ENCODE results near the gene DEFB114. TPM values are rescaled to one million over a fixed set of nuclear protein-coding genes. Genes with fewer than 3 reads are reported as not detected.

Gene DEFB114
- total RNA-seq, 1 donor from 2014 or later, result not detected

- DNase-seq (ENCODE audit: low read depth), result peak; percentile 2
- H3K4me3 ChIP-seq (ENCODE audit: low read depth, low read length), result no peak overlapping the region
- TF ChIP-seq, protein P1, sequence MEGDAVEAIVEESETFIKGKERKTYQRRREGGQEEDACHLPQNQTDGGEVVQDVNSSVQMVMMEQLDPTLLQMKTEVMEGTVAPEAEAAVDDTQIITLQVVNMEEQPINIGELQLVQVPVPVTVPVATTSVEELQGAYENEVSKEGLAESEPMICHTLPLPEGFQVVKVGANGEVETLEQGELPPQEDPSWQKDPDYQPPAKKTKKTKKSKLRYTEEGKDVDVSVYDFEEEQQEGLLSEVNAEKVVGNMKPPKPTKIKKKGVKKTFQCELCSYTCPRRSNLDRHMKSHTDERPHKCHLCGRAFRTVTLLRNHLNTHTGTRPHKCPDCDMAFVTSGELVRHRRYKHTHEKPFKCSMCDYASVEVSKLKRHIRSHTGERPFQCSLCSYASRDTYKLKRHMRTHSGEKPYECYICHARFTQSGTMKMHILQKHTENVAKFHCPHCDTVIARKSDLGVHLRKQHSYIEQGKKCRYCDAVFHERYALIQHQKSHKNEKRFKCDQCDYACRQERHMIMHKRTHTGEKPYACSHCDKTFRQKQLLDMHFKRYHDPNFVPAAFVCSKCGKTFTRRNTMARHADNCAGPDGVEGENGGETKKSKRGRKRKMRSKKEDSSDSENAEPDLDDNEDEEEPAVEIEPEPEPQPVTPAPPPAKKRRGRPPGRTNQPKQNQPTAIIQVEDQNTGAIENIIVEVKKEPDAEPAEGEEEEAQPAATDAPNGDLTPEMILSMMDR (conservative IDR thresholded peaks at IDR 0.05; ENCODE audit: low read depth, low read length), result no peak
These were observed 23.9 kb downstream of the DEFB114 start for GRCh38 chr6:49939993-49940498.

- no peak overlapping the region for H3K4me3 ChIP-seq (ENCODE audit: low read depth, low read length)
- DNase-seq (ENCODE audit: low read depth), result no peak
- TF ChIP-seq, protein P1 (conservative IDR thresholded peaks at IDR 0.05; ENCODE audit: low read depth, low read length), result no peak
These were observed 26.2 kb downstream of the DEFB114 start for GRCh38 chr6:49937811-49938210.

- H3K4me3 ChIP-seq (ENCODE audit: low read depth, low read length), result no peak overlapping the region
- TF ChIP-seq, protein P1 (conservative IDR thresholded peaks at IDR 0.05; ENCODE audit: low read depth, low read length), result no peak
- no peak for DNase-seq (ENCODE audit: low read depth)
These were observed 26.9 kb downstream of the DEFB114 start for GRCh38 chr6:49937017-49937416.

GRCh38 chr6:49935387-49935786, 28.6 kb downstream of the DEFB114 start:
- TF ChIP-seq, protein P1 (conservative IDR thresholded peaks at IDR 0.05; ENCODE audit: low read depth, low read length), result no peak
- DNase-seq (ENCODE audit: low read depth), result no peak
- no peak overlapping the region for H3K4me3 ChIP-seq (ENCODE audit: low read depth, low read length)

GRCh38 chr6:49934770-49935169, 29.2 kb downstream of the DEFB114 start:
- TF ChIP-seq, protein P1 (conservative IDR thresholded peaks at IDR 0.05; ENCODE audit: low read depth, low read length), result no peak
- no peak overlapping the region for H3K4me3 ChIP-seq (ENCODE audit: low read depth, low read length)
- DNase-seq (ENCODE audit: low read depth), result no peak

DNA sequence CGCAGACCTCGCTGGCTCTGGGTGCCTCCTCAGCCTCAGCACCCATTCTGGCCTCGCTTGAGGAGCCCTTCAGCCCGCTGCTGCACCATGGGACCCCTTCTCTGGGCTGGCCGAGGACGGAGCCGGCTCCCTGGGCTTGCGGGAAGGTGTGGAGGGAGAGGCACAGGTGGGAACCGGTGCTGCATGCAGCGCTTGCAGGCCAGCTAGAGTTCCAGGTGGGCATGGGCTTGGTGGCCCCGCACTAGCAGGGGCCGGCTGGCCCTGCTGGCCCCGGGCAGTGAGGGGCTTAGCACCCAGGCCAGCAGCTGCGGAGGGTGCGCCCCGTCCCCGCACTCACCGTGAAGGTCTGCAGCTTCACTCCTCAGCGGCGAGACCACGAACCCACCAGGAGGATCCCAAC, 30.4 kb downstream of the DEFB114 start:
- H3K4me3 ChIP-seq (ENCODE audit: low read depth, low read length), result no peak overlapping the region
- TF ChIP-seq, protein P1 (conservative IDR thresholded peaks at IDR 0.05; ENCODE audit: low read depth, low read length), result no peak
- no peak for DNase-seq (ENCODE audit: low read depth)

DNA sequence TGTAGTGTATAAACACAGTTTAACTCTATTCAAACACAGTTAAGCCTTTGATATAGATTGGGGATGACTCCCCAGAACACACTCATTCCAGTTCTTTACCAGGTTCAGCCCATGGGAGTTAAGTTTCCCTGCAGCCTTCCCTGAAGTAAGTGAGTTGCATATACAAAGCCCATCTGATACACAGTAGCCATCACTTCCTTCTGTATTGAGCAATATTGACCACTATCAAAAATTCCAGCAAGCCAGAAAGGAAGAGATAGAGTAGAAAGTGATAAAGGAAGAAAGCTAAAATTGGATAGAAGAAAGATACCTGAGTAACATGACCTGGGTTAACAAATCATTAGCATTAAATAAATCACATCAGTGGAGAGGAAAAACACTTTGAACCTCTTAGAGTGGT, 34.6 kb downstream of the DEFB114 start:
- DNase-seq (ENCODE audit: low read depth), result no peak
- no peak overlapping the region for H3K4me3 ChIP-seq (ENCODE audit: low read depth, low read length)
- TF ChIP-seq, protein P1 (conservative IDR thresholded peaks at IDR 0.05; ENCODE audit: low read depth, low read length), result no peak
